Raji (cell line): ENCODE data around the gene ABHD1.
A peak's percentile ranks its signal among the peaks of the same experiment; 100 is the strongest.

Source experiments
- POLR2A ChIP-seq: IDR thresholded peaks from 2 replicates; pipeline ENCODE4 v1.6.1; 2011; ENCODE audit warnings: low read depth, low read length, control low read depth; ENCODE audit not compliant: insufficient read depth

The ABHD1 gene

DNA sequence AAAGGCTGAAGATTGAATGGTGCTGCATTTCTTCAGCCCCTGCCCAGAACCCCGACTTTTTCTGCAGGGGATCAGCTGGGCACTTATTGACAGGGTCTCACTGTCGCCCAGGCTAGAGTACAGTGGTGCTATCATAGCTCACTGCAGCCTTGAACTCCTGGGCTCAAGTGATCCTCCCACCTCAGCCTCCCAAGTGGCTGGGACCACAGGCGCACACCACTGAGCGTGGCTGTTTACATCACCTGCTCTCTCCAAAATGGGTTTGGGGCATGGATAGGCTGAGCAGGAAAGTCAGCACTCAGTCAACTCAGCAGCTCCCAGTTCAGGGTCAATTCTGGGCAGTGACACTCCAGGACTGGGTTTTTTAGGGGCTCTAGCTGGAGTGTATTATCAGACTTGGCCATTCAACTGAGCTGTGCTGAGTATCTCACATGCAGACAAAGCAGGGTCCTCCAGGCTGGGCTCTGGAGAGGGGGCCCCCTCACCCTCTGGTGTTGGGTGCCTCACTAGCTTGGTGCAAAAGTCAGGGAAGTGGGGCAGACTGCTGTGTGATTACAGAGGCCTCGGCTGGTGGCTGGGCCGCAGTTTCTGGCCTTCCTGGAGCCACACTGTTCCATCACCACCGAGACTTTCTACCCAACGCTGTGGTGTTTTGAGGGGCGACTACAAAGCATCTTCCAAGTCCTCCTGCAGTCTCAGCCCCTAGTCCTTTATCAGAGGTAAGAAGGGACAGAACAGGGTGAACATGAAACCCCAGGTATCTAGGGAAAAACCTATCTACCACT lies 4.5 kb downstream of the ABHD1 start:
- no peak for TF ChIP-seq POLR2A

DNA sequence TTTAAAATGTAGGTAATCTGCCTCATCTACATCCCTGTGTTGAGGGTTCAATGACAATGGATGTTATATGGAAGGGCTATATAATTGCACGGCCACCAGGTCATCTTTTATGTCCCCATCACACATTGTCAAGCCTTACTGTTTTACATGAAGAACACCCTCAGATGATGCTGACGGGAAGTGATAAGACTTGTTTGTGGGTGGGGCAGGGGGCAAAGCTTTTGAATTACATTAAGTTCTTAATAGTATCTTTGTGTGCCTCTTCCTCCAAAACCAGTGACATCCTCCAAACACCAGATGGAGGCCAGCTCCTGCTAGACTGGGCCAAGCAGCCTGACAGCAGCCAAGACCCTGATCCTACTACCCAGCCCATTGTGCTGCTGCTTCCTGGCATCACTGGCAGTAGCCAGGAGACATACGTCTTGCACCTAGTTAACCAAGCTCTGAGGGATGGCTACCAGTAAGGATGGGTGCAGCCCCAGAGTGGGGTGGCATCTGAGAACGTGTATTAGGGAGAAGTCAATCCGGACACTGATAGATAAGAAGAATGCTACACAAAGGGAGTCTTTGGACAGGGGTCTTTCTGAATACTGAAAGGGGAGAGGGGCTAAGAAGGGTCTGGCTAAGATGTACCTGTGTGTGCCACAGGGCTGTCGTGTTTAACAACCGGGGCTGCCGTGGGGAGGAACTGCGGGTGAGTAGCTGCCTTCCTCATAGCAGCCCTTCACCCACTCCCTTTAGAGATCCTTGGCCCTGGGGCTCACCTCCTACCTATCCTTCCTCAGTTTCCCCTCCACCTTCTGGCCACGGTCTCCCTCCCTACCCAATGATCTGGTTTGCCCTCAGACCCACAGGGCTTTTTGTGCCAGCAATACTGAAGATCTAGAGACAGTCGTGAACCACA lies 5.3 kb downstream of the ABHD1 start:
- no peak; the same call in 1 of the 2 replicates for TF ChIP-seq POLR2A

DNA sequence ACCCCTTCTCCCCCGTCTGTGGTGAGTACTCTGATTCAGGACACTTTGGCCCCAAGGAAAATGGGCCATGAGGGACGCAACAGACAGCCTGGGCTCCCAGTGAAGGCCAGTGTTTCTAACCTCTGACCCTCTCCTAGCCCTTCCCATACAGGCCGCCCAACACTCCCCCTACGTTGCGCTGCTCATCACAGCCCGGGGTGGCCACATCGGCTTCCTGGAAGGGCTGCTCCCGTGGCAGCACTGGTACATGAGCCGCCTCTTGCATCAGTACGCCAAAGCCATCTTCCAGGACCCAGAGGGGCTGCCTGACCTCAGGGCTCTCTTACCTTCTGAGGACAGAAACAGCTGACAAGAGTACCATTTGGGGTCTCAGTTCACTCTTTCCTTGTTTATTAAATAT lies 6.8 kb downstream of the ABHD1 start:
- TF ChIP-seq POLR2A: no peak

DNA sequence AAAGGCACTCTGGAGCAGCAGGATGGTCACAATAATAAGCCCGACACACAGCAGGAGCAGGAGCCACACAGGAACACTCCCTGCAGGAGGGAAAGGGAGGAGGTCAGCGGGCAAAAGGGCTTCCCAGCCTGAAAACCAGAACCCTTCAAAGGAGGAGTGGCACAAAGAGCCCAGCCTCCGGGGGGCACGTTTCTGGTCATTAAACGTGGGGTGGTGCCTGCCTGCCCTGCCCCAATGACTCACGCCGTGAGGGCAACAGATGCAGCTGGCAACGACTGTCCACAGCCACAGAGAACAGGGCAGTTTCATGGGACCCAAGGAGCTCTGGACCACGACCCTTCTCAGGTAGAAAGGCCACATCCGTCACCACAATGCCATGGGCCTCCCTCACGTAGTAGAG lies 7.8 kb downstream of the ABHD1 start:
- no peak for TF ChIP-seq POLR2A

DNA sequence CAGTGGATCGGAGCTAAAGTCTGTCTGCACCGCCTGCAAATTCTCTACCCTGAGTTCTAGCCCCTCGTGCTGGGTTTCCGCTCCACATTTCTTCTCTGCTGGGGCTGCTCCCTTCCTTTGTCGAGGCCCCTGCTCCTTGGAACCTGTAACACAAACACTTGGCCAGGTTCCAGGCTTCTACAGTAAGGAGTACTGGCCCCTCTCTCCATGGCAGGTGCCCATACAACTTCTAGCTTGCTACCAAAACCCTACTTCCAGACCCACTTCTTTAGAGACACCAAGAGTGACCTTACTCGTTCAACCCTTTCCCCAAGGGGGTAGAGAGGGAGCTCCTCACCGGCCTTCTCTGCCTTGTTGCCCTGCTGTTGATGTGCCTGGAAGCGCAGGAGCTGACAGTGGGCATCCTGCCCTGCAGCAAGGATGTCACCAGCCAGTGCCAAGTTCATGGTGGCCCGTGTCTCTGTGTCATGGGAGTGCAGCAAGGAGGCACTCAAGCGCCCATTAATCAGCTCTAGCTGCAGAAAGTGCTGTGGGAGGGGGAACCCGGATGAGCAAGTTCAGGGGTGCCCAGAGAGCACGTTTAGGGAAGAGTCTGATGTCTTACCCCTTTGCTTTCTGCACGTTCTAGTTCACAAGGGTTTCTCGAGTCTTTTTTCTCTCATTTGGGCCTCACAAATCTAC lies 9.7 kb downstream of the ABHD1 start:
- no peak for TF ChIP-seq POLR2A

DNA sequence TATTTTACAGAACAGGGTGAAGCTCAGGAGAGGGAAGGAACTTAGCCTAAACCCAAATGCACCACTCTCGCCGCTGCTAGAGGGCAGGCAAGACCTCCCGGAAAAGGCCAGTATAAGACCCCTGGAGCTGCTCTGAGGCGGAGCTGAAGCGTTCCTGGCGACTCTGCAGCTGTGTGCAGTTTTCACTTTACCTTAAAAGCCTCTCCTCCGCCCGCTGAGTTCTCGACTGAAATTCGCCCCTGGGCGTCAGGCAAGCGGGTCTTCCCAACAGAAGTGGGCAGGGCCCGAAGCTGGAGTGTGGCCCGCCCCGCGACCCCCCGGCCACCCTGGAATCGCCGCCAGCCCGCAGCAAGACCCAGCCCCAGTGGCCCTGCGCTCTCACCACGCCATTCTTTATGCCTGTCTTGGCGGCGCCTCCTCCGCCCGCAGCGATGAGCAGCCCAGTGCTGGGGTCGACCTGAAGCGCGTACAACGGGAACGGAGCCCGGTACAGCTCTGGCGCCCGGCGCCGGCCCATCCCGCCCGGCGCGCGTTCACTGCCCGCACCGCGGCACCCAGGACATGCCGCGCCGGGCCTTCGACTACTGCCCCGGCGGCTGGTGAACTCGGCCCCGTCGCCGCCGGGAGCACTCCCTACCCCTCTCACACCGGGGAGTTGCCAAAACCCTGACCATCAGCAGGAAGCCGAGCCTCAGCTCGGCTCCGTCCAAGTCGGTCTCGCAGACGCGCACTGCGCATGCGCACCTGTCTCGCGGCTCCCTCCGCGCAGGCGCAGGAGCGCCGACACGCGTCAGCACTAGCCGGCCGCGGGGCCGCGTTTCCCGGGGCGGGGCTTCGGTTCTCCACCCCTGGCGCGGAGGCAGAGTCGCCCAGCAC lies 10.5 kb downstream of the ABHD1 start, which contains the start of gene PREB:
TSS of gene PREB (minus strand) at position 732 of the 876 bp plus-strand sequence. CDS start at position 517, 215 bp downstream.
- peak; percentile 92 for TF ChIP-seq POLR2A

DNA sequence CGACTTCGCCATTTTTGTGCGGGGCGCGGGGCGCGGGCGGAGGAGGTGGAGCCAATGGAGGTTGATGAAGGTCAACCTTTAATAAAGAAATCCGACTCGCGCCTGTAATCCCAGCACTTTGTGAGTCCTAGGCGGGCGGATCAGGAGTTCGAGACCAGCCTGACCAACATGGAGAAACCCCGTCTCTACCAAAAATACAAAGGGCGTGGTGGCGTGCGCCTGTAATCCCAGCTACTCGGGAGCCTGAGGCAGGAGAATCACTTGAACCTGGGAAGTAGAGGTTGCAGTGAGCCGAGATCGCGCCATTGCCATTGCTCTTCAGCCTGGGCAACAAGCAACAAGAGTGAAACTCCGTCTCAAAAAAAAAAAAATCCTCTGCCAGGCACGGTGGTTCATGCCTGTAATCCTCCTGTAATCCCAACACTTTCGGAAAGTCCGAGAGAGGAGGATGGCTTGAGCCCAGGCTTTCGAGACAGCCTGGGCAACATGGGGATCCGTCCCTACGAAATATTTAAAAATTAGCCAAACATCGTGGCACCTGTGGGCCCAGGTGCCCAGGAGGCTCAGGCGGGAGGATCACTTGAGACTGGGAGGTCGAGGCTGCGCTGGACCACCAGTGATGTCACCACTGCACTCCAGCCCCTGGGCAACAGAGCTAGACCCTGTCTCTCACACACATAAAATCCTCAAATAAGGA lies 11.3 kb downstream of the ABHD1 start:
- TF ChIP-seq POLR2A: no peak

DNA sequence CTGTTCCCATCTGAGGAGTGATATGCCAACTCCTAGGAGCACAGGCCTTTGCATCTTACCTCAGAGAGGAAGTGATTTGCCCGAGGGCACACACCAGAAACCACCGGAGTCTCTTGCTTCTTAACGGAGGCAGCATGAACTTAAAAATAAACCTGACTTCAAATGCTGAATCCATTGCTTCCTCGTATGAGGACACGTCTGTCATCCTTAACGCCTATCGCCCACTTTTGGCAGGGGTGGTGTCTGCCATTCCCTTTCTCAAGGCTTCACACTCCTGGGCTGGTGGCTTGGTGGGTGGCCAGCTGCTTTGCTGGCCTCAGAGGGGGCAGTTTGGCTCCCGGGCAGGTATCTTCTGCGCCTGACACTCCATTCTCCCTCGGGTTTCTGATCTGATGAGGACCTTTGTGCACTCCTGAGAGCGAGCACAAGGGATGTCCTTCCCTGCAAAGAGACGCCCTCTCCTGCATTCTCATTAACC lies 11.9 kb downstream of the ABHD1 start:
- TF ChIP-seq POLR2A: no peak

DNA sequence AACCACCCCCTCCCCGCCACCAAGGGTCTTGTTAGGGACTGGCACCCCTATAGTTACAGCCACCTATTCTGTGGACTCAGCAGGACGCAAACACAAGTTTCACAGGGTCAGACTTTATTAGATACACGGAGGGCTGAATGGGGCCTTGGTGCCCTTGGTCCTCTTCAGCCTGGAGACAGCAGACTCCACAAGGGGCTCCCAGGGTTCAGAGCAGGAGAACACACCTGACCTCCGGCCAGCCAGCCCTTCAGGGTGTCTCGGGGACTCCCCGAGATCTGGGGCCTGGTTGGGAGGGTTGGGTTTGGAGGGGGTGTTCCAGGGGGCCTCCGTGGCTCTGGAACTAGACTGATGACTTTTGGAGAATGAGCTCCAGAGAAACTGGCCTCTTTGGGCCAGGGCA lies 13.1 kb downstream of the ABHD1 start:
- TF ChIP-seq POLR2A: no peak

DNA sequence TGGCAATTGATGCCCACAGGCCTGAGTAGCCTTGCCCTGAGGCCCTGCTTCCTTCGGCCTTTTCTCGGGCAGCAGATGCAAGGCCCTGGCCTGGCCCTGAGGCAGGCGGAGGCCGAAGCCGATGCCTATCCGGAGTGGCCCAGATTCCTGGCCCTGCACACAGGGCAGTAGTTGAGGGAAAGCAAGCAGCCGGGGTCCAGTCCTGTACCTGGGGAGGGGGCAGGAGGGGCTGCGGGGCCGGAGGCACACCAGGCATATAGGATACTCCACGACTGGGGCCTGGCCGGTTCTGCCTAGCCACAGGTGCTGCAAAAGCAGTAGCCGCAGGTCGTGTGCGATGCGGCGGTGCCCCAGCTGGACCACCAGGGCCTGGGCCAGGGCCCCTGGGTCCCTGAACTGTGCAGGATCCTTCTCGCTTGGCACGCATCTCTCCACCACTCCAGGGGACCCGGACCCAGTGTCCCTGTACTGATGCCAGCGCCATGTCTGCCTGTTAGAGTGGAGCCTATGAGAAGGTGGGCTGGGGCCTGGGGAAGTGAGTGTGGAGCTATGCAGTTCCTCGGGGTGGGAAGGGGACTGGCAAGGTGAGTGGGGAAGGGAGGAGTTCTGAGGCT lies 13.8 kb downstream of the ABHD1 start:
- TF ChIP-seq POLR2A: no peak

DNA sequence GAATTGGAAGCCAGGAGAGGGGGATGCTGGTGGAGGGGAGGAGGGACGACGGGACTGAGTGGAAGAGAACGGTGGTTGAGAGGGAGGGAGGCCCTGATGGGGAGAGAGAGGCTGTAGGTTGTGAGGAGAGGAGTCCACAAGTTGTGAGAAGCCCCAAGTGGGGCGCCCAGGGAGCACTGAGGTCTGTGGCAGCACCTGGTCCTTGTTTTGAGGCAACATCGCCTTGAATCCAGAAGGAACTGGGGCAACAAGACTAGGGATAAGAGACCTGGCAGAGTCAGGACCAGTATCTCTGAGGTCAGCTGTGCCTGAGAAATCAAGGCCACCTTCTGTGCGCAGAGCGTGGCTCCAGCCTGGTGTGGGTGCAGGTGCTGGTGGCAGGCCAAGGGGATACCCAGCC lies 14.5 kb downstream of the ABHD1 start:
- TF ChIP-seq POLR2A: no peak

DNA sequence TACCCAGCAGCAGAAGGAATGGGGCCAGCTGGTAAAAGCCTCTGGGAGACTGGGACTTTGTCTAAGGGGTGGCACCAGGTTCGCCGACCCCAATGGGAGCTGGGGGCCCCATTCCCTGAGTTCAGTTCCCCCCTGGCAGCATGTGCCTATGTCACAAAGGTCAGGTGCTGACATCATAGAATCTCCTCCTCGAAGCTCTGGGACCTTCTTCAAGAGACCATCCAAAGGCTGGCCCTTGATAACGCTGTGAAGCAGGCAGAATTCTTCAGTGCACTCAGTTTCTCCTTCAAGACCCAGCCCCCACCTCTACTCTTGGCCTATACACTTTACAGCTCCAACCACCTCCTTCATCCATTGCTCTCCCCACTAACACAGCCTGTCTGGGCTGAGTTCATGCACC lies 15.7 kb downstream of the ABHD1 start, which contains the start of gene PRR30:
TSS of gene PRR30 (minus strand) at position 101 of the 400 bp plus-strand sequence. CDS start 1,081 bp downstream, outside the sequence.
- no peak for TF ChIP-seq POLR2A

DNA sequence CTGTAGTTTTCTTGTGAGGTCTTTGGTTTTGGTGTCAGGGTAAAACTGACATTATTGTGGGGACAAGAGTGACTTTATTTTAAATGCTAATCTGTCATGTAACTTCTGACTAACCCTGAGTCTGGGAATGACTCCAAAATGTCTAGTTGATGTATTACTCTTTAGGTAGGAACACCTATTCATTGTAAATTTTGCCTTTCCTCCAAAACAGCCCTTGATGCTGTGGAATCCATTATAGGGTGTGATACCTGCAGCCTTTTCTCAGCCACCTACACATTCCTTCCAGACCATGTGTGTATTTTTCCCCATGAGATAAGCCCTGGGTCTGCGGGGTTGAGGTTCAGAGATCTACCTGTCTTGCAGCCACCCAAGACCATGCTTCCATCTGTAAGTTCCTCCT lies 19.7 kb downstream of the ABHD1 start:
- no peak for TF ChIP-seq POLR2A
